Retinal pigment epithelial cell (primary cell): ENCODE results near the gene ESPL1.

Source experiments
- DNase-seq: peaks from one replicate; pipeline ENCODE4 v3.0.0-alpha.2; 2010; ENCODE audit warnings: low read depth
- H3K4me3 ChIP-seq: 2 replicates; pipeline ENCODE4 v1.5.1; 2011; ENCODE audit warnings: mild to moderate bottlenecking, low read length, control low read depth, moderate library complexity
- TF ChIP-seq, protein P1 (sequence below): conservative IDR thresholded peaks from 2 replicates; pipeline ENCODE4 v1.5.1; 2011; ENCODE audit warnings: low read depth, low read length, control low read depth, inconsistent platforms

The ESPL1 gene

GRCh38 chr12:53332744-53333143, 64.6 kb downstream of the ESPL1 start:
- TF ChIP-seq, protein P1, sequence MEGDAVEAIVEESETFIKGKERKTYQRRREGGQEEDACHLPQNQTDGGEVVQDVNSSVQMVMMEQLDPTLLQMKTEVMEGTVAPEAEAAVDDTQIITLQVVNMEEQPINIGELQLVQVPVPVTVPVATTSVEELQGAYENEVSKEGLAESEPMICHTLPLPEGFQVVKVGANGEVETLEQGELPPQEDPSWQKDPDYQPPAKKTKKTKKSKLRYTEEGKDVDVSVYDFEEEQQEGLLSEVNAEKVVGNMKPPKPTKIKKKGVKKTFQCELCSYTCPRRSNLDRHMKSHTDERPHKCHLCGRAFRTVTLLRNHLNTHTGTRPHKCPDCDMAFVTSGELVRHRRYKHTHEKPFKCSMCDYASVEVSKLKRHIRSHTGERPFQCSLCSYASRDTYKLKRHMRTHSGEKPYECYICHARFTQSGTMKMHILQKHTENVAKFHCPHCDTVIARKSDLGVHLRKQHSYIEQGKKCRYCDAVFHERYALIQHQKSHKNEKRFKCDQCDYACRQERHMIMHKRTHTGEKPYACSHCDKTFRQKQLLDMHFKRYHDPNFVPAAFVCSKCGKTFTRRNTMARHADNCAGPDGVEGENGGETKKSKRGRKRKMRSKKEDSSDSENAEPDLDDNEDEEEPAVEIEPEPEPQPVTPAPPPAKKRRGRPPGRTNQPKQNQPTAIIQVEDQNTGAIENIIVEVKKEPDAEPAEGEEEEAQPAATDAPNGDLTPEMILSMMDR: no peak
- no peak for DNase-seq
- no peak overlapping the region for H3K4me3 ChIP-seq

DNA sequence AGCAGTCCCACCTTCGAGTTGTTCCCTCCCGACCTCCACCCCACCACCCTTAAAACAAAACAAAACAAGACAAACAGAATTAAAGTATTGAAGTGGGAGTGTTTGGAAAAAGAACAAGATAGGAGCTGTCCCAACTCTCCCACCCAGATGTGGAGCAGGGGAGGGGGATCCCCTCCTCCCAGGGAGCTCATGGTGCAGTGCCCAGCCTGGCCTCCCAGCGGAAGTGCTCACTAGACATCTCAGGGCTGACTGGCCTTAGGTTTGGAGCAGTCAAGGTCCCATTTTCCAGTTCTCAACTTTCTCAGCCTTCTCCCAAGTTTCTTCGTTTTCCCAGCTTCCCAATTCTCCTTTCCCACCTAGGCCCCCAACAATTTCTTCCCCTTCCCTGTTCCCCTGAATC, 65.2 kb downstream of the ESPL1 start:
- TF ChIP-seq, protein P1: no peak
- no peak overlapping the region for H3K4me3 ChIP-seq
- DNase-seq: no peak

GRCh38 chr12:53333845-53334244, 65.7 kb downstream of the ESPL1 start:
- no peak overlapping the region for H3K4me3 ChIP-seq
- TF ChIP-seq, protein P1: no peak

GRCh38 chr12:53334822-53335221, 66.7 kb downstream of the ESPL1 start:
- H3K4me3 ChIP-seq: no peak overlapping the region
- no peak for DNase-seq
- TF ChIP-seq, protein P1: no peak

More at GRCh38 chr12:53333845-53334244, 65.7 kb downstream of the ESPL1 start:
- DNase-seq: no peak

DNA sequence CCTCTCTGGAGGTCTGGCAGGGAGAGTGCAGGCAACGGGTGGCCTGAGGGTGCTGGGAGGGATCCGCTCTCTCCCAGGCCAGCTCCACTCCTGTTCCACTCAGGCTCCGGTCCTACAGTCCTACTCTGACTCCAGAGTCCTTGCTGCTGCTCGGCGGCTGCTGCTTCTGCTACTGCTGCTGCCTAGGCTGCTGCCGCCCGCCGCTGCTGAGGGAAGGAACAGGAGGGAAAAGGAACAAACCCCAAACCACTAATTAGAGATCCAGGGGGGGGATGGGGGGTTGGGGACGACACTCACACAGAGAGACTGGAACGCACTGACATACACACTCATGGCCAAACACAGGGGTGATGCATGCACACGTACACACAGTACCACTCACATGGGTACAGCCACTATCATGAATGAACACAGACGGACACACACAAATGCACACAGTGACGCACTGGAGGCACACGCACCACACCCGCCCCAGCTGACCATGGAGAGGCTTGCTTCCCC, 68.1 kb downstream of the ESPL1 start, which contains the start of gene SP7:
Gene SP7 (minus strand): TSS at position 174 of the 501 bp plus-strand sequence. CDS start 708 bp downstream, outside the sequence.
- no peak within 1 kb of the TSS for H3K4me3 ChIP-seq
- DNase-seq: no peak
- TF ChIP-seq, protein P1: no peak

- no peak for DNase-seq
- no peak overlapping the region for H3K4me3 ChIP-seq
- TF ChIP-seq, protein P1: no peak
Measured at GRCh38 chr12:53338017-53338416, 69.9 kb downstream of the ESPL1 start.

GRCh38 chr12:53338916-53339315, 70.8 kb downstream of the ESPL1 start:
- TF ChIP-seq, protein P1: no peak
- no peak for DNase-seq
- no peak overlapping the region for H3K4me3 ChIP-seq
